ENCODE data around the gene CMTR1.

CMTR1 gene

DNA sequence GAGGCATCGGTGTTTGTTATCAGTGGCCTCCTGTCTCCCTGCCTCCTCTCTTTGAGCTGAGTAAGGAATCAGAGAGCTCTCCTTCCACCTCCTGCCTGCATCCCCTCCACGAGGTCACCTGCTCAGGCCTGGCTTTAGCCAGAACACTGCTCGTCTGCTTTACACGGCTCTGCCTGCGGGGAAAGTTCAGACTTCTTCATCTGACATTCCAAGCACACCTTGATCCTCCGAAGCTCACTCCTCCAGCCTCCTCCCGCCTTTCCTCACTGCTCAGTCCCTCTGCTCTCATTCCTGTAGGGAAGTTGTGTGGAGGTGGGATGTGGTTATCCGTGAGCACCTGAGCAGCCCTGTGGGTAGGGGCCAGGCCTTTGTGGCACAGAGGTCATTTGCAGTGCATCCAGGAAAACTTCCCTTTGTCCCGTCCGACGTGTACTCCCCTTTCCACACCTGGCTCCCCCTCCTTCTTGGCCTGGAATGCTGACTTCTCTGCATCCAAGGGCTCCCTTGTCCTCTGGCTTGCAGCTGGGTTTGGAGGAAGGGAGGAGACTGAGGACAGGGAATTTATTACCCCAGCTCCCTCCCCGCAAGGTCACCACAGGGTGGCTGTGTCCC lies 79.5 kb downstream of the CMTR1 start:
- H3K36me3 ChIP-seq (ENCODE audit: control insufficient read depth, insufficient read depth, low read length): no peaks in the 10 kb centered on the region
- H3K27ac ChIP-seq (ENCODE audit: insufficient read depth, low read depth, low read length, poor library complexity, severe bottlenecking): no peak overlapping the region
- H3K4me3 ChIP-seq (ENCODE audit: insufficient read depth, low read depth, low read length): no peak overlapping the region
- WGBS, 2 experiments: 8 to 11% methylated on average over 11 to 12 of the region's 12 CpGs
- H3K9me3 ChIP-seq (ENCODE audit: control insufficient read depth, low read length): no peaks in the 10 kb centered on the region
- no peaks in the 10 kb centered on the region for H3K27me3 ChIP-seq (ENCODE audit: control insufficient read depth, insufficient read depth, low read length, poor library complexity, severe bottlenecking)
- peaks cover 55% of the 10 kb centered on the region for H3K4me1 ChIP-seq (ENCODE audit: control insufficient read depth, insufficient read depth, low read length)

DNA sequence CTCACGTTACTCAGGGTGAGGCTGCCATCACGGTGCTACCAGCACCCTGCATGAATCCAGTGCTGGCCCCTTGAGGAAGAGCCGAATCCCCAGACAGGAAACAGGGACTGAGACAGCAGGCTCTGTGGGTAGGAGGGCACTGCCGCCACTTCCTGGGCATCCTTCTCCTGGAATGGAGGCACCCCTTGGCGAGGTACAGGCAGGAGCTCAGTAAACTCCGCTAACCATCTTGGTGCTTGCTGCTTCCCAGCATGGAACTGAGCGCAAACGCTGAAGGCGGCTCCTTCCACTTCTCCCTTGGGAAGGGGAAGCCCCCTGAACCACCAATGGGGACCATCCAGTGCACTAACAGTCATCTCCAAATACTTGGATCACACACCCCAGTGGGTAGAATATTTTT lies 80.1 kb downstream of the CMTR1 start:
- Histone ChIP-seq H3K36me3 (ENCODE audit: control insufficient read depth, insufficient read depth, low read length) (no peaks in the 10 kb centered on the region), H3K4me3 (ENCODE audit: insufficient read depth, low read depth, low read length) (no peak overlapping the region), H3K4me1 (ENCODE audit: control insufficient read depth, insufficient read depth, low read length) (peaks cover 52% of the 10 kb centered on the region), H3K27ac (ENCODE audit: insufficient read depth, low read depth, low read length, poor library complexity, severe bottlenecking) (no peak overlapping the region), H3K9me3 (ENCODE audit: control insufficient read depth, low read length) (no peaks in the 10 kb centered on the region), H3K27me3 (ENCODE audit: control insufficient read depth, insufficient read depth, low read length, poor library complexity, severe bottlenecking) (no peaks in the 10 kb centered on the region)
- WGBS, 2 experiments: 22 to 23% methylated on average over 9 of the region's 9 CpGs

DNA sequence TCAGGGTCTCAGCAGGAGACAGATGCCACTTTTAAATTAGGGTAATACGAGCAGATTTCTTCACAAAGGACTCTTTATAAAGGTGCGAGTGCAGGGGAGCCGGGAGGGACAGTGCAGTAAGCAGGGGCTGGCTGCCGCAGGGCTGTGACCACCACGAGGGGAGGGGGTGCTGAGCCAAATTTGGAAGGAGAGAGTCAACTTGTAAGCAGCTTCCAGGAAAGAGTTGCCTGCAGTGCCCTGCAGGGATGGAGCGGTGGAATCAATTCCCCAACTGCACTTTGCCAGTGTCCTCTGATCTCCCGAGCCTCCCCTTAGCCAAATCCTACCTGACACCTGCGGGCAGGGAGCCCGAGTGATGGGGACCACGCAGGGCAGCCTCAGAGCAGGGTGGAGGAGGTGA lies 80.6 kb downstream of the CMTR1 start:
- 10 to 15% methylated on average over 10 of the region's 10 CpGs for WGBS, 2 experiments
- H3K27ac ChIP-seq (ENCODE audit: insufficient read depth, low read depth, low read length, poor library complexity, severe bottlenecking): no peak overlapping the region
- H3K9me3 ChIP-seq (ENCODE audit: control insufficient read depth, low read length): no peaks in the 10 kb centered on the region
- H3K4me1 ChIP-seq (ENCODE audit: control insufficient read depth, insufficient read depth, low read length): peaks cover 52% of the 10 kb centered on the region
- no peak overlapping the region for H3K4me3 ChIP-seq (ENCODE audit: insufficient read depth, low read depth, low read length)
- H3K36me3 ChIP-seq (ENCODE audit: control insufficient read depth, insufficient read depth, low read length): no peaks in the 10 kb centered on the region
- no peaks in the 10 kb centered on the region for H3K27me3 ChIP-seq (ENCODE audit: control insufficient read depth, insufficient read depth, low read length, poor library complexity, severe bottlenecking)

DNA sequence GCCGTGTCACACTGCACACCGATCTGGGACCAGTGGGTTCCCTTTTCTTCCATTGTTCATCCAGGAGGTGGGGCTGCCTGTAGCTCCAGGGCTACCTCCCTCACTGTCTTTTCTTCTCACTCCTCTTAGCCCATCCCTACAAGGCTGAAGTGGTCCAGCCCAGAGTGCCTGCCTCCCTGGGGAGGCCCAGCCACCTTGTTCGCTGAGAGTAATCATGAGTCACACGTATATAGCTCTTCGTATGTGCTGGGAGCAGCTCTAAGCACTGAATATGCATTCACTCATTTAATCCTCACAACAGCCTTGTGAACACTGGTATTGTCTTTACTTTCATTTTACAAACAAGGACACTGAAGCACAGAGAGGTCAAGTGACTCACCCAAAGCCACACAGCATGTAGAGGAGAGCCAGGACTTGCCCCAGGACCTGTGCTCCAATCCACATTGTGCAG lies 81.3 kb downstream of the CMTR1 start:
- no peaks in the 10 kb centered on the region for H3K9me3 ChIP-seq (ENCODE audit: control insufficient read depth, low read length)
- H3K36me3 ChIP-seq (ENCODE audit: control insufficient read depth, insufficient read depth, low read length): no peaks in the 10 kb centered on the region
- no peak overlapping the region for H3K27ac ChIP-seq (ENCODE audit: insufficient read depth, low read depth, low read length, poor library complexity, severe bottlenecking)
- WGBS, 2 experiments: 44 to 54% methylated on average over 5 of the region's 5 CpGs
- no peaks in the 10 kb centered on the region for H3K27me3 ChIP-seq (ENCODE audit: control insufficient read depth, insufficient read depth, low read length, poor library complexity, severe bottlenecking)
- H3K4me1 ChIP-seq (ENCODE audit: control insufficient read depth, insufficient read depth, low read length): peaks cover 52% of the 10 kb centered on the region
- H3K4me3 ChIP-seq (ENCODE audit: insufficient read depth, low read depth, low read length): no peak overlapping the region

DNA sequence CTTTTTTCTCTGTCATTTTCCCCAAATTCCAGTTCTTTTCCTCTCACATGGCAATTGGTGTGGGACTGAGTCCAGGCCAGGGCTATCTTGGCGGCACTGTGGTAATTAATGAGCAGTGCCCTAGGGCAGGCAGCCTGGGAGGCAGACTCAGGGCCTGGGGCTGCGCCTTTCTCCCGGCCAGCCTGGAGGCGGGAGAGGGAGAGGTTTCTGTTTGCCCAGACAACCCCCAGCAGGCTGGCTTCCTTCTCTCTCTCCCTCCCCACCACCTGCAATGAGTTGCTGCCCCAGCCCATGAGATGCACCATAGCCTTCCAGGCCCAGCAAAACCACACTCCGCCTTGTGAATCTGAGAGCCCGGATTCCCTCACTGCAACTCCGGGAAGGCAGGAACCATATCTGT lies 81.8 kb downstream of the CMTR1 start:
- 73 to 78% methylated on average over 7 of the region's 7 CpGs for WGBS, 2 experiments
- Histone ChIP-seq H3K4me1 (ENCODE audit: control insufficient read depth, insufficient read depth, low read length) (peaks cover 52% of the 10 kb centered on the region), H3K4me3 (ENCODE audit: insufficient read depth, low read depth, low read length) (no peak overlapping the region), H3K27me3 (ENCODE audit: control insufficient read depth, insufficient read depth, low read length, poor library complexity, severe bottlenecking) (no peaks in the 10 kb centered on the region), H3K9me3 (ENCODE audit: control insufficient read depth, low read length) (no peaks in the 10 kb centered on the region), H3K36me3 (ENCODE audit: control insufficient read depth, insufficient read depth, low read length) (no peaks in the 10 kb centered on the region), H3K27ac (ENCODE audit: insufficient read depth, low read depth, low read length, poor library complexity, severe bottlenecking) (no peak overlapping the region)

DNA sequence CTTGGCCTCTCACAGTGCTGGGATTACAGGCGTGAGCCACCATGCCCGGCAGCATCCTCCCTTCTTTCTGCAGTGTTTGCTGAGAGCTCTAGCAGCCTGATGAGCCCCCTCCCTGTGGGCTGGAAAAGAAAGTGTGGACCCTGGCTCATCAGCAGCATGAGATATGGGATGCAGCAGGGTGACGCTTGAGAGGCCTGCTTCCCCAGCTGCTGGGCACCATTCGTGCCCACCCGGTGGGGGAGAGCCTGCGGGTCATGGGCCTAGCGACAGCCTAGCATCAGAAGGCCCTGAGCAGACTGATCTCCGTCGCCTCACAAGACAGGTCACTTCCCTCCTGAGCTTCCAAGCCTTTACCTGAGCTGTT lies 82.7 kb downstream of the CMTR1 start:
- 76 to 77% methylated on average over 9 of the region's 9 CpGs for WGBS, 2 experiments
- Histone ChIP-seq H3K4me3 (ENCODE audit: insufficient read depth, low read depth, low read length) (no peak overlapping the region), H3K27ac (ENCODE audit: insufficient read depth, low read depth, low read length, poor library complexity, severe bottlenecking) (no peak overlapping the region), H3K27me3 (ENCODE audit: control insufficient read depth, insufficient read depth, low read length, poor library complexity, severe bottlenecking) (no peaks in the 10 kb centered on the region), H3K36me3 (ENCODE audit: control insufficient read depth, insufficient read depth, low read length) (no peaks in the 10 kb centered on the region), H3K9me3 (ENCODE audit: control insufficient read depth, low read length) (no peaks in the 10 kb centered on the region), H3K4me1 (ENCODE audit: control insufficient read depth, insufficient read depth, low read length) (peaks cover 52% of the 10 kb centered on the region)

DNA sequence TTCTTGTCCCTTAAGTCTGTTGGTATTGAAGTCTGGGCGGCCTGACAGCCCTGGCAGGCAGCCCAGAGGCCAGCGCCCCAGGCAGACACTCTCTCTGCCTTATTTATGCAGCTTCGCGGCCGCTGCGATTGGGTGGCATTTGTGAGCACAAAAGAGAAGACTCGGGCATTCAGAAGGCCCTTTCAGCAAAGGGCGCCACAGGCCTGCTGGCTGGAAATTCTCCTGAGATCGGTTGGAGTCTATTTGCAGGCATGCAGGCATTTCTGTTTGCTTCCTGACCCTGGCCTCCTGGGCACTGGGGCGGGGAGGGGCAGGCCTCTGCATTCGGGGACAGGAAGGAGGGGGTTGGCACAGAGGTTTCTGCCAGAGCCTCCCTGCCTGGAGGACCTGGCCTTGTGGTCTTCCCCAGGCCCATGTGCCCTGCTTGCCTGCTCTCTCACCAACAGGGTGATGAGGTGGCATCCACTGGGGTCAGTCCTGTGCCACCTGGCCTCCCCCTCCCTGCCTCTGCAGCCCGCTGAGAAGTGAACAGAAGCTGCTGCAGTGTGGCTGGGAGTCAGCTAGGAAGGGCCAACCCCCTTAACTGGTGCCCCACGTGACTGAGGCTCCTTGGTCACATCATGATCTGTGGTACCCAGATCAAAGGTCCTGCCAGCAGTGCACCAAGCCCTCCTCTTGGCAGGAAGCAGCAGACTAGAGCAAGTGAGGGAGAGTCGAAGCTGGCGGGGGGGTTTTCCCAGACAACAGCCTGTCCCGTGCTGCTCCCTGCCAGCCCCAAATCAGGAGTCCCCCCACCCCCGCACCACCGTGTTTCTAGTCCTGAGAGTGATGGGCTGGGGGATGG lies 83.3 kb downstream of the CMTR1 start:
- 31 to 32% methylated on average over 18 of the region's 18 CpGs for WGBS, 2 experiments
- no peaks in the 10 kb centered on the region for H3K27me3 ChIP-seq (ENCODE audit: control insufficient read depth, insufficient read depth, low read length, poor library complexity, severe bottlenecking)
- peaks cover 52% of the 10 kb centered on the region for H3K4me1 ChIP-seq (ENCODE audit: control insufficient read depth, insufficient read depth, low read length)

DNA sequence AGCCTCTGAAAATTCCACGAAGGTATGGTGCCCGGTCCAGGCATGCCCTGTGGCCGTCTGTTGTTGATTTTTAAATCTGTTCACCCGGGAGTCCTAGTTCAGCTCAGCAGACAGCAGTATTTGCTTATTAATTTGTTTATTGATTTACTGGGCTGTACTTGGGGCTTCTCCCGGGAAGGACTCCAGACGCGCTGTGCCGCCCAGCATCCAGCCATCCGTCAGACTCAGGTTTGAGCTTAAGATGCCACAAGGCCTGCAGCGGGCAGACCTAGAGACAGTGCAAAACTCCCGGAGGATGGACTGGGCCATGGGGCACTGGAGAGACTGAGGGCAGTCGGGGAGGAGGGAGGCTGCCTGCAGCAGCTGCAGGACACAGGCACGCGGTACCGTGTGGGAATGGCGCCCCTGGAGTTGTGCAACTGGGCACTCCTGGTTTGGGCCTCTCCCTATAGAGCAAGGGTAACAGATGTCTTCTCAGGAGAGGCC lies 83.9 kb downstream of the CMTR1 start:
- Histone ChIP-seq H3K4me1 (ENCODE audit: control insufficient read depth, insufficient read depth, low read length) (peaks cover 48% of the 10 kb centered on the region), H3K27ac (ENCODE audit: insufficient read depth, low read depth, low read length, poor library complexity, severe bottlenecking) (no peak overlapping the region), H3K36me3 (ENCODE audit: control insufficient read depth, insufficient read depth, low read length) (no peaks in the 10 kb centered on the region), H3K9me3 (ENCODE audit: control insufficient read depth, low read length) (no peaks in the 10 kb centered on the region), H3K27me3 (ENCODE audit: control insufficient read depth, insufficient read depth, low read length, poor library complexity, severe bottlenecking) (no peaks in the 10 kb centered on the region), H3K4me3 (ENCODE audit: insufficient read depth, low read depth, low read length) (no peak overlapping the region)
- 80 to 82% methylated on average over 16 of the region's 16 CpGs for WGBS, 2 experiments

More for the DNA sequence above, 83.3 kb downstream of the CMTR1 start:
- Histone ChIP-seq H3K9me3 (ENCODE audit: control insufficient read depth, low read length) (no peaks in the 10 kb centered on the region), H3K4me3 (ENCODE audit: insufficient read depth, low read depth, low read length) (no peak overlapping the region), H3K27ac (ENCODE audit: insufficient read depth, low read depth, low read length, poor library complexity, severe bottlenecking) (no peak overlapping the region), H3K36me3 (ENCODE audit: control insufficient read depth, insufficient read depth, low read length) (no peaks in the 10 kb centered on the region)

DNA sequence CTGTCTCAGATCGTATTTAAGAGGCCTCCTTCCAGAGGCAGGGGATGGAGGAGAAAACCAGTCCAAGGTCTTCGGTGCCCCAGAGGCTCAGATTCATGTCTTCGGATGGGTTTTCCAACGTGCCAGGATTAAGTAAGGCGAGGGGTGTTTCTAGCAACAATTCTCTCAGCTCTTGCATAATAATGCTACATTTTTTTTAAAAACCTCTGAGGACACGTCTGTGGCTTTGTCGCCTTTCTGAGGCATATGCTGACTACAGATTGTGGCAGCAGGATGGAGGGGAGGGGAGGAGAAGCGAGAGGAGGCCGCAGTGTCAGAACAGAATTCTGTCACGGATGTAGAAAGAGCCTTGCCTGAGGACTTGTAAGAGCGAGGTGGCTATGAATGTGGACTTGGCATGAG lies 84.4 kb downstream of the CMTR1 start:
- Histone ChIP-seq H3K27ac (ENCODE audit: insufficient read depth, low read depth, low read length, poor library complexity, severe bottlenecking) (no peak overlapping the region), H3K4me1 (ENCODE audit: control insufficient read depth, insufficient read depth, low read length) (peaks cover 44% of the 10 kb centered on the region), H3K27me3 (ENCODE audit: control insufficient read depth, insufficient read depth, low read length, poor library complexity, severe bottlenecking) (no peaks in the 10 kb centered on the region), H3K36me3 (ENCODE audit: control insufficient read depth, insufficient read depth, low read length) (no peaks in the 10 kb centered on the region), H3K9me3 (ENCODE audit: control insufficient read depth, low read length) (no peaks in the 10 kb centered on the region), H3K4me3 (ENCODE audit: insufficient read depth, low read depth, low read length) (no peak overlapping the region)
- WGBS, 2 experiments: 73 to 79% methylated on average over 11 of the region's 11 CpGs

DNA sequence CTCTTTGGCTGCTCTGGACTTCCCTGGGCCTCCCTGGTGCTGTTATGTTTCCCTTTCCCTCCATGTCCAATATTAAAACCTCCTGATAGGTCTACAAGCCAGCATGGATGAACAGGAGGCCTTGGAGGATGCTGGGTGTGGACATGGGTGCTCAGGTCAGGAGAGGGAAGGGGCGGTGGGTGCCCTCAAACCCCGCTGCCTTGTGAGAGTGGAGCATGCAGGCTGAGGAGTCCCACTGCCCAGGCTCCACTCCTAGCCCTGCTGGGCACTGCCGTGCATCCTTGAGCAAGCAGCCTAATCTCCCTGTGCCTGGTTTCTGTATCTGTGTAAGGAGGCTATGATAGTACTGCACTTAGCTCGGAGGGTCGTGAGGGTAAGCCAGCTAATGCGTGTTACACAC lies 85.1 kb downstream of the CMTR1 start:
- H3K27ac ChIP-seq (ENCODE audit: insufficient read depth, low read depth, low read length, poor library complexity, severe bottlenecking): no peak overlapping the region
- H3K27me3 ChIP-seq (ENCODE audit: control insufficient read depth, insufficient read depth, low read length, poor library complexity, severe bottlenecking): no peaks in the 10 kb centered on the region
- no peak overlapping the region for H3K4me3 ChIP-seq (ENCODE audit: insufficient read depth, low read depth, low read length)
- no peaks in the 10 kb centered on the region for H3K36me3 ChIP-seq (ENCODE audit: control insufficient read depth, insufficient read depth, low read length)
- 93 to 94% methylated on average over 6 of the region's 6 CpGs for WGBS, 2 experiments
- H3K9me3 ChIP-seq (ENCODE audit: control insufficient read depth, low read length): no peaks in the 10 kb centered on the region
- H3K4me1 ChIP-seq (ENCODE audit: control insufficient read depth, insufficient read depth, low read length): peaks cover 37% of the 10 kb centered on the region
